Testis (tissue), 2 donors: ENCODE measurements around the gene C1orf53.

Source experiments
- CTCF ChIP-seq, 3 experiments: fragments of 450-650 bp in 2 of 3; fragments of 200-600 bp in 1 of 3; sonication (generic) in 1 of 3; IDR thresholded peaks; one replicate each; pipeline ENCODE4 v1.5.1; 2016 to 2019; ENCODE audit warnings: antibody characterized with exemption in 3 of 3, mild to moderate bottlenecking in 2 of 3, moderate library complexity in 1 of 3
- POLR2A ChIP-seq: fragments of 450-650 bp; IDR thresholded peaks from one replicate; pipeline ENCODE4 v1.6.1; 2017; ENCODE audit warnings: antibody characterized with exemption, mild to moderate bottlenecking, moderate library complexity

- TF ChIP-seq CTCF (IDR thresholded peaks at IDR 0.05) (no peak), POLR2A (no peak)
Observed at GRCh38 chr1:197908716-197909220, 6.3 kb downstream of the C1orf53 start.
